K562 (cell line): ENCODE results near the gene DIS3L2. TPM values are rescaled to one million over a fixed set of nuclear protein-coding genes. Genes with fewer than 3 reads are reported as not detected.
A peak's percentile ranks its signal among the peaks of the same experiment; 100 is the strongest.

ENCODE experiments used
- ATAC-seq: fragments of 200-7000 bp; cut with Tn5 transposase; 3 replicates; pipeline ENCODE4 v1.9.1; 2020; ENCODE audit warnings: moderate library complexity
- BruUV-seq: library from RNA; stranded (reverse); fragments of 400-500 nt; replicated peaks from 2 replicates; lab custom pipeline; 2021; lab: Mats Ljungman, UMichigan
- CTCF ChIA-PET: fragments of 300-600 bp; formaldehyde crosslinking; extraction: SDS; loops from one replicate; lab custom pipeline; 2021; ENCODE audit warnings: low intra/inter-chr PET ratio; lab: Yijun Ruan, JAX
- POLR2A ChIA-PET: fragments of 300-600, 350-650 bp; sonication (Branson Sonifier 250); formaldehyde crosslinking; extraction: SDS; loops from one replicate; lab custom pipeline; 2021; ENCODE audit warnings: antibody characterized with exemption, inconsistent platforms; lab: Yijun Ruan, JAX
- DNase-seq, 4 experiments: peaks; one replicate each; pipeline versions ENCODE4 v3.0.0 to v3.0.0-alpha.2; 2011 to 2018; ENCODE audit warnings: low spot score in 3 of 4, mixed read lengths in 3 of 4; ENCODE audit errors: extremely low read depth in 1 of 4
- FAIRE-seq: peaks from 2 replicates; lab custom pipeline; 2011; peaks lifted over from hg19 to GRCh38; lab: Jason Lieb, UNC
- H2AFZ ChIP-seq: 2 replicates; pipeline ENCODE4 v1.6.0; 2011; ENCODE audit warnings: low read depth, low read length, control low read depth, inconsistent platforms
- H3K27ac ChIP-seq: fragments of 200-600 bp; 3 replicates; pipeline ENCODE4 v1.8.0; 2011; ENCODE audit warnings: low read depth, mild to moderate bottlenecking, control low read depth, inconsistent platforms, low read length, moderate library complexity, mixed read lengths; ENCODE audit errors: extremely low read depth
- H3K27me3 ChIP-seq, 2 experiments: fragments of 300-600 bp in 1 of 2; 2 replicates in 1 of 2; 3 replicates in 1 of 2; pipeline versions ENCODE4 v1.6.0 to v1.8.0; 2011; ENCODE audit warnings: inconsistent platforms in 2 of 2, low read length in 2 of 2, mild to moderate bottlenecking in 1 of 2, mixed read lengths in 1 of 2, moderate library complexity in 1 of 2; ENCODE audit not compliant: control insufficient read depth in 2 of 2, insufficient read depth in 2 of 2
- H3K36me3 ChIP-seq: fragments of 300-600 bp; 3 replicates; pipeline ENCODE4 v1.8.0; 2011; ENCODE audit warnings: mild to moderate bottlenecking, low read length, inconsistent platforms; ENCODE audit not compliant: control insufficient read depth, insufficient read depth
- H3K4me1 ChIP-seq, 2 experiments: fragments of 200-600 bp in 1 of 2; replicated peaks in 1 of 2; 2 replicates in 1 of 2; 3 replicates in 1 of 2; pipeline versions ENCODE4 v1.5.1 to v1.8.0; 2011; ENCODE audit warnings: inconsistent platforms in 2 of 2, low read length in 2 of 2, mild to moderate bottlenecking in 1 of 2, mixed read lengths in 1 of 2, moderate library complexity in 1 of 2; ENCODE audit not compliant: control insufficient read depth in 2 of 2, insufficient read depth in 2 of 2
- H3K4me2 ChIP-seq: 2 replicates; pipeline ENCODE4 v1.6.1; 2011; ENCODE audit warnings: low read length, control low read depth, inconsistent platforms, mixed read lengths; ENCODE audit not compliant: insufficient read depth
- H3K4me3 ChIP-seq: fragments of 200-600 bp; sonication (generic), shearing (Covaris generic); 2 replicates; pipeline ENCODE4 v1.5.1; 2016; ENCODE audit warnings: control low read depth, inconsistent platforms
- H3K79me2 ChIP-seq: fragments of 200-600 bp; 3 replicates; pipeline ENCODE4 v1.8.0; 2011; ENCODE audit warnings: low read length, inconsistent platforms; ENCODE audit not compliant: control insufficient read depth, insufficient read depth
- H3K9ac ChIP-seq, 2 experiments: 2 replicates each; pipeline versions ENCODE4 v1.6.0 to v1.6.1; 2011; ENCODE audit warnings: low read depth in 2 of 2, low read length in 2 of 2, control low read depth in 1 of 2, inconsistent platforms in 1 of 2, mild to moderate bottlenecking in 1 of 2, mixed read lengths in 1 of 2; ENCODE audit not compliant: insufficient read depth in 1 of 2
- H3K9me1 ChIP-seq: one replicate; pipeline ENCODE4 v1.6.0; 2011; ENCODE audit warnings: inconsistent platforms, mild to moderate bottlenecking, low read length, moderate library complexity; ENCODE audit not compliant: control insufficient read depth, insufficient read depth
- H3K9me3 ChIP-seq: replicated peaks from 2 replicates; pipeline ENCODE4 v1.5.1; 2011; ENCODE audit warnings: low read depth, low read length, inconsistent platforms; ENCODE audit not compliant: control insufficient read depth, insufficient read depth
- H4K20me1 ChIP-seq: replicated peaks from 2 replicates; pipeline ENCODE4 v1.6.1; 2011; ENCODE audit warnings: low read length, inconsistent platforms, mixed read lengths; ENCODE audit not compliant: control insufficient read depth, insufficient read depth
- BACH1 ChIP-seq: fragments of 200-800 bp; sonication (Bioruptor generic); IDR thresholded peaks from 2 replicates; pipeline ENCODE4 v1.6.1; 2016; ENCODE audit warnings: missing genetic modification characterization, missing compliant biosample characterization
- BCOR ChIP-seq: fragments of 450-650 bp; IDR thresholded peaks from 2 replicates; pipeline ENCODE4 v1.6.1; 2016
- C11orf30 ChIP-seq: fragments of 450-650 bp; IDR thresholded peaks from 2 replicates; pipeline ENCODE4 v1.6.1; 2016; ENCODE audit warnings: low read depth, mild to moderate bottlenecking
- CCAR2 ChIP-seq: fragments of 200-400 bp; formaldehyde crosslinking; IDR thresholded peaks from 2 replicates; pipeline ENCODE4 v1.6.1; 2017; ENCODE audit warnings: mild to moderate bottlenecking, low read depth, low read length
- KLF16 ChIP-seq: IDR thresholded peaks from 2 replicates; pipeline ENCODE4 v1.6.1; 2016; ENCODE audit warnings: antibody characterized with exemption
- MAZ ChIP-seq, 2 experiments: fragments of 450-650 bp in 1 of 2; sonication (generic) in 1 of 2; formaldehyde crosslinking; IDR thresholded peaks in 1 of 2; conservative IDR thresholded peaks in 1 of 2; 2 replicates each; pipeline versions ENCODE4 v1.4.0 to v1.5.0; 2020; ENCODE audit warnings: mild to moderate bottlenecking in 1 of 2, missing genetic modification reagents in 1 of 2
- MED1 ChIP-seq: sonication (generic); formaldehyde crosslinking; IDR thresholded peaks from 2 replicates; pipeline ENCODE4 v1.8.1; 2023; ENCODE audit warnings: missing genetic modification reagents, borderline replicate concordance
- MXI1 ChIP-seq: IDR thresholded peaks from 2 replicates; pipeline ENCODE4 v1.6.1; 2011; ENCODE audit warnings: low read depth, mild to moderate bottlenecking, improper control_type of control experiment, low read length
- POLR2A ChIP-seq: fragments of 450-650 bp; conservative IDR thresholded peaks from 2 replicates; pipeline ENCODE4 v1.6.1; 2016
- SMARCE1 ChIP-seq: fragments of 450-650 bp; IDR thresholded peaks from 2 replicates; pipeline ENCODE4 v1.7.1; 2016; ENCODE audit warnings: mild to moderate bottlenecking
- SRSF3 ChIP-seq: fragments of 200-400 bp; formaldehyde crosslinking; IDR thresholded peaks from 2 replicates; pipeline ENCODE4 v1.6.1; 2016; ENCODE audit warnings: mild to moderate bottlenecking, low read length, moderate library complexity; ENCODE audit not compliant: insufficient read depth
- THRB ChIP-seq: fragments of 450-650 bp; formaldehyde crosslinking; conservative IDR thresholded peaks from 2 replicates; pipeline ENCODE4 v1.4.0; 2022; ENCODE audit warnings: mild to moderate bottlenecking, missing genetic modification characterization
- ZNF217 ChIP-seq: sonication (generic); formaldehyde crosslinking; IDR thresholded peaks from 2 replicates; pipeline ENCODE4 v1.8.0; 2022; ENCODE audit warnings: mild to moderate bottlenecking, missing genetic modification reagents
- ZNF23 ChIP-seq: fragments of 250-450 bp; sonication (Bioruptor Pico); IDR thresholded peaks from 2 replicates; pipeline ENCODE4 v1.4.0; 2020; ENCODE audit warnings: mild to moderate bottlenecking
- ZNF316 ChIP-seq: fragments of 450-650 bp; IDR thresholded peaks from 2 replicates; pipeline ENCODE4 v1.6.1; 2016
- ZNF354B ChIP-seq: fragments of 250-450 bp; sonication (Bioruptor Pico); IDR thresholded peaks from 2 replicates; pipeline ENCODE4 v1.4.0; 2020
- WGBS: fragments of 100-300 bp; shearing (Covaris generic); methylation state at CpG from one replicate; pipeline ENCODE4 v1.1.6; 2016; ENCODE audit warnings: low coverage, mixed read lengths; ENCODE audit not compliant: insufficient coverage; ENCODE audit errors: missing lambda C conversion rate; 5-methylcytosine and 5-hydroxymethylcytosine counted together
- in situ Hi-C: fragments of 300-500 bp; cut with MboI; formaldehyde crosslinking; loops from 4 replicates; pipeline ENCODE4 v1.15.0; 2018; ENCODE audit warnings: inconsistent platforms, mixed read lengths
- intact Hi-C: fragments of 100-400 bp; cut with micrococcal nuclease; formaldehyde crosslinking; loops from 2 replicates; pipeline ENCODE4 v1.14.2; 2022
- polyA plus RNA-seq, 8 experiments: library from polyadenylated mRNA; depleted of rRNA in 4 of 8; stranded (reverse) in 5 of 8; unstranded in 3 of 8; fragments of >200 nt; fragmentation: Nextera tagmentation in 2 of 8; fragmentation: Illumina TruSeq in 1 of 8; extraction: Ambion mirVana in 2 of 8; extraction: Trizol in 1 of 8; gene quantifications; 2 replicates each; pipeline versions ENCODE4 v1.2.1 to v1.2.3, GENCODE V29; 2011 to 2014; ENCODE audit warnings: inconsistent platforms in 1 of 8, missing spikeins in 1 of 8
- total RNA-seq, 7 experiments: library from RNA; depleted of rRNA in 6 of 7; stranded (reverse); fragments of >200 nt in 6 of 7; fragmentation: Illumina TruSeq in 2 of 7; extraction: Trizol in 2 of 7; gene quantifications; 2 replicates each; pipeline versions ENCODE4 v1.2.1 to v1.2.3, GENCODE V29; 2011 to 2021; ENCODE audit warnings: low replicate concordance in 1 of 7
- TF ChIP-seq, protein P1 (sequence below): sonication (generic); formaldehyde crosslinking; IDR thresholded peaks from 2 replicates; pipeline ENCODE4 v1.8.0; 2022; ENCODE audit warnings: missing genetic modification reagents, mild to moderate bottlenecking, moderate library complexity, borderline replicate concordance

DIS3L2 gene
- total and polyA plus RNA-seq, 9 of the 15 experiments (the other 6 are each of a cell fraction or from before 2014, with no cell fraction given) = 1.5 to 19.2 (median 11.2) TPM

DNA sequence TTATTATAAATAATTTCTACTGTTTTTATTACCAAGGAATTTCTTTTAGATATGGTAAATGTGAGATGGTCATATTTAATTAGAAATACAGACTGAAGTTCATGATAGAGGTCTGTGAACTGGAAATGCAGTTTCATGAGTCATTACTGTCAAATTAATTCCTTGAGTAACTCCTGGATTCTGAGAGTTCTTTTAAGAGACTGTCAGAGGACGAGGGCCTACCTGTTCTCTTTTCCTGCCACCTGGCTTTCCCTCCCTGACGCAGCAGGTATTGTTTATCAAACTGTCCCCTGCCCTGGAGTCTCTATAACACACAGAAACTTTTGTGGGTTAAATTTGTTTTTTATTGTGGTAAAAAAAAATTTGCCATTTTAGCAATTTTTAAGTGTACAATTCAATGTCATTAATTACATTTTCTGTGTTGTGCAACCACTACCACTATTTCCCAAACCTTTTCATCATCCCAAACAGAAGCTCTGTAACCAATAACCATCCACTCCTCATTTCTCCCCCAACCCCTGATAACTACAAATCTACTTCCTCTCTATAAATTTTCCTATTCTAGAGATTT is 142.6 kb downstream of the DIS3L2 start:
- CTCF ChIA-PET = no interaction called here
- no peaks in the 10 kb centered on the region for H4K20me1 ChIP-seq
- H3K9me3 ChIP-seq = no peaks in the 10 kb centered on the region
- no TSS peak for BruUV-seq
- FAIRE-seq = no peak
- no peak overlapping the region for H3K27ac ChIP-seq
- no peak overlapping the region for H2AFZ ChIP-seq
- no peaks in the 10 kb centered on the region for H3K79me2 ChIP-seq
- H3K36me3 ChIP-seq = no peaks in the 10 kb centered on the region
- in situ Hi-C loops (no loop called here), intact Hi-C loops (no loop called here)
- no peak overlapping the region for H3K9ac ChIP-seq
- WGBS = 94% methylated on average over 2 of the region's 2 CpGs
- no peak for DNase-seq
- H3K9me1 ChIP-seq = no peaks in the 10 kb centered on the region
- no peak overlapping the region for H3K4me2 ChIP-seq
- H3K4me3 ChIP-seq = no peak overlapping the region
- POLR2A ChIA-PET = interaction anchor here (0.7 kb wide), 1 partner anchor 10 kb away, joined by 3 read pairs; no protein-coding TSS in a partner anchor
- ATAC-seq = no peak
- no peaks in the 10 kb centered on the region for H3K4me1 ChIP-seq
- 0 out of 2 replicates have a peak, but pooled peaks have one; percentile 24 for TF ChIP-seq C11orf30
- no peak for TF ChIP-seq MAZ (CRISPR knock-in tag; conservative IDR thresholded peaks at IDR 0.05 in 1 of 2, IDR thresholded peaks at IDR 0.05 in 1 of 2)
- TF ChIP-seq ZNF23 (CRISPR knock-in tag) = no peak
- TF ChIP-seq ZNF316 = peak; percentile 17; the same call in 1 of the 2 replicates
- H3K27me3 ChIP-seq = no peaks in the 10 kb centered on the region

DNA sequence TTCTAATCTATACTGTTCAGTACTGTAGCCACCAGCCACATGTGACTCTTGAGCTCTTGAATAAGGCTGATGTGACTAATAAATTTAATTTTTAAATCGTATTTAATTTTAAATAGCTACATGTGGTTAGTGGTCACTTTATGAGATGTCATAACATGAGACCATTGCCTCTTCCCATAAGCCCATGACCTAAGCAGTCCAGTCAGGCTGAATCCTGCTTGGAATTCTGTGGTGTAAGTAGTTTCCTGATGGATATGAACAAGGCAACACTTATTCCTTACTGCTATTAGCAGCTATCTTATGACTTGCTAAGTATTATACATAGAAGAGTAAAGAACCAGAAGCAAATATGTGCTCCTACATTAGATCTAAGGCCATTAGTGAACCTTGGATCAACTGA is 150.0 kb downstream of the DIS3L2 start:
- H3K4me2 ChIP-seq = no peak overlapping the region
- H3K79me2 ChIP-seq = no peaks in the 10 kb centered on the region; the same call in 2 of the 3 replicates
- no peak for FAIRE-seq
- no peaks in the 10 kb centered on the region for H3K27me3 ChIP-seq
- ATAC-seq = no peak
- ChIA-PET CTCF (no interaction called here), POLR2A (no interaction called here)
- H3K36me3 ChIP-seq = no peaks in the 10 kb centered on the region
- no peaks in the 10 kb centered on the region for H3K9me3 ChIP-seq
- BruUV-seq = no TSS peak
- in situ Hi-C loops = loop anchor here (10.0 kb wide), 1 partner anchor 167 kb away; no protein-coding TSS in a partner anchor
- H3K27ac ChIP-seq = no peak overlapping the region
- no peak overlapping the region for H2AFZ ChIP-seq
- H4K20me1 ChIP-seq = no peaks in the 10 kb centered on the region
- no peaks in the 10 kb centered on the region for H3K4me1 ChIP-seq
- no peak for DNase-seq
- WGBS = 78% methylated on average over 1 of the region's 1 CpG
- intact Hi-C loops = no loop called here
- H3K4me3 ChIP-seq = no peak overlapping the region
- no peak overlapping the region for H3K9ac ChIP-seq
- no peaks in the 10 kb centered on the region for H3K9me1 ChIP-seq
- TF ChIP-seq, protein P1, sequence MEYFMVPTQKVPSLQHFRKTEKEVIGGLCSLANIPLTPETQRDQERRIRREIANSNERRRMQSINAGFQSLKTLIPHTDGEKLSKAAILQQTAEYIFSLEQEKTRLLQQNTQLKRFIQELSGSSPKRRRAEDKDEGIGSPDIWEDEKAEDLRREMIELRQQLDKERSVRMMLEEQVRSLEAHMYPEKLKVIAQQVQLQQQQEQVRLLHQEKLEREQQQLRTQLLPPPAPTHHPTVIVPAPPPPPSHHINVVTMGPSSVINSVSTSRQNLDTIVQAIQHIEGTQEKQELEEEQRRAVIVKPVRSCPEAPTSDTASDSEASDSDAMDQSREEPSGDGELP (CRISPR knock-in tag) = no peak
- no peak for TF ChIP-seq SMARCE1
- no peak for TF ChIP-seq CCAR2
- TF ChIP-seq ZNF217 (CRISPR knock-in tag) = no peak
- TF ChIP-seq MXI1 = no peak
- no peak for TF ChIP-seq POLR2A
- no peak for TF ChIP-seq BACH1
- TF ChIP-seq ZNF354B = no peak
- no peak for TF ChIP-seq KLF16
- TF ChIP-seq SRSF3 = no peak
- TF ChIP-seq MED1 (CRISPR knock-in tag) = no peak
- no peak for TF ChIP-seq BCOR
- TF ChIP-seq THRB (CRISPR knock-in tag) = no peak
